ENCODE measurements around the gene NXT1.

NXT1 gene

DNA sequence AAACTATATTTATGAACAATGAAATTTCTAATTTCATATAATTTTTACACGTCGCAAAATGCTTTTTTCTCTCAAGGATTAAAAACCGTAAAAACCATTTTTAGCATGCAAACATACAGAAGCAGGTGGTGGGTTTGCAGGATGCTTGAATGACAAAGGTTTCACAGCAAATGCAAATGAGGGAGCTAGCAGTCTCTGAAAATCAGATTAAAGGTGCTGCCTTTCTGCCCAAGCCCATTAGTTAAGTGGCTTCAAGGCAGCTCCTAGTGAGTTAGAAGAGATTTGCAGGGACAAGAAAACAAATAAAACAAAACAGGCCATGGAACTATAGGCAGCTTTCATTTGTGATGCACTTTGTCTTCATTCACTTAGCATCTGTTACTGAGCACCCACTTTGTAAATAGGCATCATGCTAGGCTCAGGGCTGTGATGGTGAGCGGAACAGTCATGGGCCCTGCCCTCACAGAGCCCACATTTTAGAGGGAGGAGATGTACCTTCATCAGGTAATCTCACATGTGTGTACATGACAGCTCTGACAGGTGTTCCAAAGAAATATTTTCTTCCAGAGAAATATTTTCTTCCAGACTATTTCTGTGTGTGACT, 41.2 kb downstream of the NXT1 start:
- peak; percentile 27 for DNase-seq (ENCODE audit: low spot score)

DNA sequence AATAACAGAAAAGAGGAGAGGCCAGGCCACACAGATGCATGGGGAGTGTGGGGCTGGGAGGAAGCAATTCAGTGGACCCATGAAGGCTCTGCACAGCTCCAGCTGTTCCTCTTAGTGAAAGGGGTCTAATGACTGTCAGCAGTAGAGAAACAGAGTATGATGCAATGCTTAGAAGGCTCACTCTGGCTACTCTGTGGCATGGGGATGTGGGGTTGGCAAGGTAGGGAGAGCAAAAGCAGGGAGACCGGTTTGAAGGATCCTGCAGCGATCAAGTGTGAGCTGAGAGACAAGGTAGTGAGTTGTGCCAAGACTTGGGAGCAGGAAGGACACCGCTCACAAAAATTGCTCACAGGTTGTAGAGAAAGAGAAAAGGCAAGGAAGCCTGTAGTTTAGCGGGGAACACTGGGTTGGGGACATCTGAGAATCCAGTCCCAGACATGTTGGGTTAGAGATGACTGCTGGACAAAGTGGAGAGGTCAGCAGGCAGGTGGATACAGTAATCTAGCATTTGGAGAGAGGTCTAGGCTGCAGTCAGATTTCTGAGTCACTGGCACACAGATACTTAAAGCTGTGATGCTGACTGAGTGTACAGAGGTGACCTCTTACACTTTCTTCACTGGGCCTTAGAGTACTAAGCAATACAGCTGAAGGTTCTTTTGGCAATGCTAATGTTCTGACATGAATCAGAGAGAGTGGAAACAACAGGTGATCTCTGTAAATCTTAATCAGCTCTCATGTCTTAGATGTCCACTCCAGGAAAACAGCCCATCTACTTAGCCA, 43.6 kb downstream of the NXT1 start:
- no peak for DNase-seq (ENCODE audit: low spot score)

DNA sequence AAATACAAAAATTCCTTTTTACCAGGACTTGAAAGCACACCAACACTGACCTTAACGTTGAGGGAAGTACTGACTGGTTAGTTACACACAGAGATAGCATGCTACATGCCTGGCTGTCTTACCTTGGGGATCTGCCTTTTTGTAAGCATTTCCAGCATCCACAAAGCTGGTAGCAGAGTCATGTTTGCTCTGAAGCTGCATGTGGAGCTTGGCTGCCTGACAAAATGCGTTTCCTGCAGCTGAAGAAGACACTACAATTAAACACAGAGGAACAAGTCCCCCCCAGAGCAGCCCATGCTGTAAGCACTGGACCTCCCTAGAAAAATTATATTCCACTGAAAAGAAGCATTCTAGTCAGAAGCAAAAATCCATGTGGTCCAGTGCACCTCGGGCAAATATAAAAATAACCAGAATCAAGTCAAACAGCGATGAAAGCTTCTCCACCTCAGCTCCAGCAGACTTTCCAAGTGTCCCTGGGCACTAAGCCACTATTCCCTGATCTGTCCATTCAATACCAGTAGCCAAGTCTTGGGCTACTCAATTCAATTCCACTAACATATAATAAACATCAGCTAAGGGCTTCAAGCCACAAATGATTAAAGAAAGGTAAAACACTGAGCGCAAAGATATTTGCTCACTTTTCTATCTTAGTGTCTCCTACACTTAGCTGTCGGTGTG, 46.5 kb downstream of the NXT1 start:
- DNase-seq (ENCODE audit: low spot score), result no peak

DNA sequence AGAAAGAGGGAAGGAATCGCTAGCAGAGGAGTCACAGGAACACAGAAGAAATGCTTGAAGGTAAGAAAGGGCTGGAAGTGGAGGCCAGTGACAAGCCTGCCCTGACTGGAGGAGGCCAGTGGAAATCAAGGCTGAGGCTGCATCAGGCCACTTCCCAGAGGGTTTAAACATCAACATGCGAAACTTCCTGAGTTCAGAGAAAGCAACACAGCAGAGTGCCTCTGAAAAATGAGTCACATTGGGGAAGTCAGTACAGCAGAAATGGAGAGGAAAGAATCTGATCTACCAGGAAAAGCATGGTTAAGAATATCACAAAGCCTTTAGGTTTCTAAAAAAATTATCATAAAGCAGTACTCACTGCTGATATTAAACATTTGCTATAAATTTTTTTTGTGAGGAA, 47.4 kb downstream of the NXT1 start:
- no peak for DNase-seq (ENCODE audit: low spot score)

DNA sequence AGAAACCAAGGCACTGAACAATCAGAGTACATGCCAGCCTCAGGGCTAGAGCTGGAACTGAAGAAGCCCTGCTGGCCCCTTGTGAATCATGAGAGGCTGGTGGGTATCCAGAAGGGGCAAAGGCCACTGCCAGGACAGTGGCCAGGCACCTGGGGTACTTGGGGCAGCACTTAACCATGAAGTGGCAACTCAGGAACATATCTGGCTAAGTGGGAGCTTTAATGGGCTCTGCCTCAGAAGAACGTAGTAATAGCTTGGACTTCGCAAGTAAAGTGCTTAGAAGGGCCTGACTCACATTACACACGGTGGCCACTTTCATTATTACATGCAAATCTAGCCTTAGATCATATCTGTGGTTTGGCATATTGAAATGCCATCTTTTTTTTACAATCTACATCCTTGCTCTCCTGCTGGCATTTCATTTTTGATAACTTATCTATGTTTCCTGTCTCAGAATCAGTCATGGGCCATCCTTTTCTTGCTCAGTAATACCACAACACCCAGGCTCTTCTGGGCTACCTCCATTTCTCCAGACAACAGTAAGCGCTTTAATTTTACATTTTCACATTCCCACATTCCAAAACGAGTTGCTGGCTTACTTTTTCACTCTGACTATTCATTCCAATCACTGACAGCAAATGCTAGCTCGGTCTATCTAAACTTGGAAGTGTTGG, 49.1 kb downstream of the NXT1 start:
- no peak for DNase-seq (ENCODE audit: low spot score)

DNA sequence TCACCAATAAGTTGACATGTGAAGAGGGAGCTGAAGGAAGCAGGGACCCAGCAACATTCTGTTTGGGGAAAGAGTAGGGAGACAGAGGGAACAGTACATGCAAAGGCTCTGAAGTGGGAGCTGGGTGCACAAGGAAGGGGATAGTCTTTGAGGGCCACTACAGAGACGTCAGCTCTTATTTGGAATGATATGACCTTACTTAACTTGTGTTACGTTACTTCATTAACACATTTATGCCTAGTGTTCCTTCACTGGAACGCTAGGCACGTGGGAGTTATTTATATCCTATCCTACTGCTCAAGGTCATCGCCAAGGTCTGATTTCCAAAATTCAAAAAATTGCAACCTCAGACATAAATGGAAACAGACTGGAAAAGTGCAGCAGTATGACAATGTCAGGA, 50.5 kb downstream of the NXT1 start:
- no peak for DNase-seq (ENCODE audit: low spot score)

DNA sequence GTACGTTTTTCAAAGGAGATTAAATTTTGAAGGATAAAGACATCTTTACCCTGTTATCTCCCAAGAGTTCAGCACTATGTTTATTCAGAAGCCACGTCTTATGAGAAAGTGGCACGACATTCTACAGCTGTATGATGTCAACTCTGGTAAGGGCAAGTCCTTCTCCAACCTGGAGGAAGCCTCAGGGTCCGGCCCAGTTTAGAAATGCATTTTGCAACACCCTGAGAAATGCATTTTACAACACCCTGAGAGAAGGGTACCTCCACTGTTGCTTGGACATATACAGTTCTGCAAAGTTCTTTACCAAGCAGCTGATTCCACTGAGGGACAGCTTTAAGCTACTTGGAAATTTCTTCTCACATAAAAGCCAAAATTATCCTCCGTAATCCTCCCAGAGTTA, 53.2 kb downstream of the NXT1 start:
- no peak for DNase-seq (ENCODE audit: low spot score)

DNA sequence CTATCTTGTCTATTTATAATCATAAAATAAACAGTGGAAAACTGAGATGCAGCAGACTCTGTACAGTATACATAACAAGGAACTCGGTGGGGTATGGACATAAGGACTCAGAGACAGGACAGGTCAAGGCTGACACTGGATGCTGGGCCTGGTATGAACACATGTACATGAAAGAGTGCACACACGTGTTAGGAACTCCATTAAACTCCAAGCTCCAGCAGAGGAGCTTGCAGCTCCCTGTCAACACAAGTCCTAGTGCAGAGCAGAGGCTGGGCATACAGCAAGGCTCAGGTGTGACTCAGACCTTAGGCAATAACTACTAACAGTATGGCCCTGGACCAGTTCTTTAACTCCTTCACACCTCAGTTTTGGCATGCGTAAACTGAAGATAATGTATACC, 53.6 kb downstream of the NXT1 start:
- no peak for DNase-seq (ENCODE audit: low spot score)
